ENCODE data around the gene RGS3.

DNA sequence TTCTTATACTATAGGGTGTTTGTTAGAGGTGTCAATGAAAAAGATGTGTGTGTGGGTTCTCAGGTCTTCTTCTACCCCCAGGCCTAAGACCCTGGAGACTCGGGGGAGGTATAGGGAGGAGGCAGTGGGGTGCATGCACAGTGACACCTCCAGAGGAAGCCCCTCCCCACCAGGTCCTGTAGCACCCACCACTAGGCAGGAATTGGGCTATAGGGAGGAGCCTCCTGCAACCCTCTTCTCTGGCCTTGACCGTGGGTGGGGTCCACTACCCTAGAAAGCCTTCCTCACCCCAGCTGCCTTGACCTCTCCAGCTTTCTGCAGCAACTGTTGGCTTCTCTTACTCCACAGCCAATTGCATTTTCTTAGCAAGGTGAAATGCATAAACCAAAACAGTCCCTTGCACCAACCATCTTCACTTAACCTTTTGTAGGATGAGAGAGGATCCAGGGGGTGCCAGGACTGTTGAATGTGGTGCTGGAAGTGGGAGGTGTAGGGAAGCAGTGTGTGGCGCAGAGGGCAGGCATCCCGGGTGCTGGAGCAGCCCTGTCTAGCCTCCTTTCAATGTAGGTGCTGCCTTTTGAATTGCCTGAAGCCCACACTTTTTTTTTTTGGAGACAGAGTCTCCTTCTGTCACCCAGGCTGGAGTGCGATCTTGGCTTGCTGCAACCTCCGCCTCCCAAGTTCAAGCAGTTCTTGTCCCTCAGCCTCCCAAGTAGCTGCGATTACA lies 128.5 kb downstream of the RGS3 start:
- TF ChIP-seq POLR2A (IDR thresholded peaks at IDR 0.05; ENCODE audit: low read length), result no peak
- TF ChIP-seq GATA1 (IDR thresholded peaks at IDR 0.05; ENCODE audit: low read depth, low read length), result no peak

Measured in erythroblast (primary cell).